CD4-positive, alpha-beta T cell treated with Interleukin-15 for 4 hours (primary cell): ENCODE data around the gene NWD2.

Experiments used
- DNase-seq: peaks from one replicate; pipeline ENCODE4 v3.0.0-alpha.2; 2020; ENCODE audit warnings: low spot score

The NWD2 gene

DNA sequence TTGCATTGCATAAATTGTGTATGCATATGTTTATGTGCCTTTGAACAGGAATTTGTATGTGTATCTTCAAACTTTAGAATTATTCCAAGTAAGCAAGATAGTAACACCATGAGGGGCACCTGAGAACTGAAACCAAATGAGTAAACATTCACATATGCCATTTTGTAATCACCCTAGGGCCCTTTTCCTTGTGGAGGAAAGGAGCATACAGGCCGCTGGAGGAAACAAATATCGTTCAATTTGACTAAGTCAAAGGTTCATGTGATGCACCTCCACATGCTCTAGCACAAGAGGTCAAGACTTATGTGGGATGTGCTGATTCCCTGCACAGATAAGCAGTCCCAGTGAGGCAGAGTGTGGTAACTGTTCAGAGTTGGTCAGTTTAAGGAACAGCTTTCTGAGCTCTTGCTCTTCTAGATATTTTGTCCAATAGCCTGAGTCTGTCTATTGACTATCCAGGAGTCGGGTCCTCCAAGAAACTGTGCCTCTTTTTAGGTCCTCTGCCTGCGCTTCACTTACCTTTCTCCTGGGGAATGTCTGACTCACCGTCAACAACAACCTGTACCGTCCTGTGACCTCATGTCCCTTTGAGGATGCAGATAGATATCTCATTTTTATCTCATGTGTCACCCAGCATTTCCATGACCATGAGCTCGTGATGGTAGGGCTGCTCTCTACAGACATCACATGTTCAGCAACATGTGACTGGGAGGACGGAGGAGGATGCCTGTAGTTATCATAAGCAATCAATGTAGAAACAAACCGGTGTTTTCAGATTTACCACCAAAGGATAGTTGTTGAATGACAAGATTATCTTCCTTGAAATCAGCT lies 196.9 kb downstream of the NWD2 start:
- no peak for DNase-seq

- DNase-seq: no peak
Measured at GRCh38 chr4:37442062-37442323, 197.4 kb downstream of the NWD2 start.

GRCh38 chr4:37443137-37443536 lies 198.6 kb downstream of the NWD2 start:
- DNase-seq: no peak

DNA sequence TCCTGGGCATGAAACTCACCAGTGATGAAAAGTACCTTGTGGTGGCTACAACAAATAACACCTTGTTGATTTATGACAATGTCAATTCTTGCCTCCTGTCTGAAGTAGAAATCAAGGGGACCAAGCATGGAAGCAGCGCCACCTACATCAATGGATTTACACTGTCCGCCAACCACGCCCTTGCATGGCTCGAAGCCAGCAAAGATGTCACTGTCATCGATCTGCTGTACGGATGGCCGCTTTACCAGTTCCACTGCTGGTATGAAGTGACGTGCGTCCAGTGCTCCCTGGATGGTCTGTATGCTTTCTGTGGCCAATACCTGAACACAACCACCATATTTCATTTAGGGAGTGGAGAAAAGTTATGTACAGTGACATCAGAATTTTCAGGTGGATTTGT lies 200.5 kb downstream of the NWD2 start:
- no peak for DNase-seq

GRCh38 chr4:37446016-37446415 lies 201.5 kb downstream of the NWD2 start:
- no peak for DNase-seq

- no peak for DNase-seq
Measured at GRCh38 chr4:37447886-37448285, 203.3 kb downstream of the NWD2 start.

DNA sequence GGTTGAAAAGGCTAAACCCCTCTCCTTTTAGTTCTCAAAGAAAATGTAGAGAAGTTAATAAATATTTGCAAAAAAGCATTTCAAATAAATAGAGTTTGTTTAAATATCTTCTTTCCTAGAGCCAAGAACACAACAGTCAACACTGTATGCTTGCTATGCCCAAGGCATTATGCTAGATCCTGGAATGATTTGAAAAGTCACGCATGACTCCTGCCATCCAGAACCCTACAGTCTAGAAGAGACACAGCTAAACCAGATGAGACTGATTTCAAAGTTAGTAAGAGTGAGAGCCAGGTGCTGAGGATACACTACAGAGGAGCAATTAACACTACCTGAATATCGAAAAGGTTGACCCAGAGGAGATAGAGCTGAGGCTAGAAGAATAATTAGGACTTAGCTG lies 205.8 kb downstream of the NWD2 start:
- DNase-seq: no peak

GRCh38 chr4:37450911-37451310 lies 206.4 kb downstream of the NWD2 start:
- DNase-seq: no peak

- no peak for DNase-seq
Measured at GRCh38 chr4:37451656-37452055, 207.1 kb downstream of the NWD2 start.

- DNase-seq: peak; percentile 18
Measured at GRCh38 chr4:37452952-37453280, 208.4 kb downstream of the NWD2 start.

DNA sequence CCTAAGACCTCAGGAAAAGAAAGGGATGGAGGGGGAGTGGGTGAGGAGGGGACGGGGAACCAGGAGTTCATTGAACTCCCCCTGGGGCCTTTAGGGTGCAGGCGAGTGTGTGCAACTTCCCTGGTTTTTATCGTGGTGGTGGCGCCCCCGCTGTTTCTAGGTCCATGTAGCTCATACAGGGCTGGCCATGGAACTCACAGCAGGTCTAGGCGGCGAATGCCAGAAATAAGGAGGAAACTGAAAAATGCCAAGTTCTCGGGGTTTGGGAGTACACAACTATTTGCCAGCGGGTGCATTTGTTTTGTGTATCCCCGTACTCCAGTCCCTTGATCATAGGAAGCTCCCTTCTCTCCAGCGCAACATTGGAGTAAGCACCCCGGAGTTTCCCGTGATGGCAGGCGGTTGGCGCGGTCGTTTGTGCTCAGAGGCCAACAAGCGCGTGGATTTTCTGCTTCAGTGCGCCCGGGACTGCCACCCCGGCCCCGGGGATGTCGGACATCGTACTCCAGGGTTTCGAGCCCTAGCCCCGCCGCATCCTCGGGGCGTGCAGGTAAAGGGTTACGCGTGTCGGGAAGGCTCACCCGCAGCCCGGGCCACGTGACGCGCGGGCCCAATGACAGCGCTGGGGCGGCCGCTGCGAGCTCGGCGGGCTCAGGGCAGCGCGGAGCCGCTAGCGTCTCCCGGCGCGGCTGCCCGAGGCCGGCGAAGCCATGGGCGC lies 208.9 kb downstream of the NWD2 start:
- DNase-seq: peak; percentile 7

GRCh38 chr4:37453999-37454800 lies 209.7 kb downstream of the NWD2 start:
- DNase-seq: no peak

GRCh38 chr4:37455301-37456131 lies 211.0 kb downstream of the NWD2 start:
- no peak for DNase-seq

- no peak for DNase-seq
Measured at GRCh38 chr4:37461801-37462200, 217.3 kb downstream of the NWD2 start.

GRCh38 chr4:37463033-37463856 lies 218.7 kb downstream of the NWD2 start:
- DNase-seq: no peak

GRCh38 chr4:37464373-37465128 lies 220.0 kb downstream of the NWD2 start:
- DNase-seq: no peak

DNA sequence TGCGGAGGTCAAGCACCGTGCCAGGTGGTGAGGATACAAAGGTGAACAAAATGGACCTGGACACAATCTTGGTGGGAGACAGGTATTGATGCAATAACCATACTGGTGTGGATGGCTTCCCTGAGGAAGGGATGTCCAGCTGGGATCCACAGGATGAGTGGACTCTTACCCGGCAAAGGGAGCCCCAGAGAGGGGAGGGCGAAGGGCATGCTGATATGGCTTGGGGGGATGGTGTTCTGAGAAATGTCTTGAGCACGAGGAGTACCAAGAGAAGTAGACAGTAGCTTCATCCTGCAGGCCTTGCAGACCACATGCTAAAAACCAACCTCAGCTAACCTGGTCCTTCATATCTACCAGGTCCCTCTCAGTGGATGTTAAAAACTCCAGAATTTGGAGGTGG lies 220.8 kb downstream of the NWD2 start:
- no peak for DNase-seq

- no peak for DNase-seq
Measured at GRCh38 chr4:37465845-37466244, 221.3 kb downstream of the NWD2 start.

DNA sequence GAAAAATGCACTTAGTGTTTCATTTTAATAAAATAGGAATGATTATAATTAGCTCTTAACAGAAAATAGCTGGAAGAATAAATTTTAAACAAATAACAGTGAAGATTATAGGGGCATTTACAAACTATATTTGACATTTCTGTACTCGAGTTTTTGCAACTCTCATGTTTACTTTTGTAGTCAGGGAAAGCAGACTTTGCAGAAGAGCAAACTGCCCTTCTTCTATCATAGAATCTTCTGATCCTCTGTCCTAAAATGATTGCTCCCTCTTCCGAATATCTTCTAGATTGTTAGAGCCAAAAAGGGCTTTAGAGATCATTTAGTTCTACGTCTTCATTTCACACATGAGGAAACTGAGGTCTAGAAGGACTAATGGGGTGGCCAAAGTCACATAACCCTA lies 222.7 kb downstream of the NWD2 start:
- DNase-seq: no peak

- DNase-seq: no peak
Measured at GRCh38 chr4:37467824-37468223, 223.3 kb downstream of the NWD2 start.

- no peak for DNase-seq
Measured at GRCh38 chr4:37469286-37469685, 224.7 kb downstream of the NWD2 start.
